Measurements from ENCODE around the gene TMEM54. TPM values are rescaled to one million over a fixed set of nuclear protein-coding genes. Genes with fewer than 3 reads are reported as not detected.

The TMEM54 gene
- total RNA-seq, 1 donor from 2014 or later: 8.0 TPM

GRCh38 chr1:32884726-32885125 is 16.5 kb downstream of the TMEM54 start:
- Histone ChIP-seq H3K4me1 (ENCODE audit: insufficient read depth, low read length) (no peaks in the 10 kb centered on the region), H2AFZ (ENCODE audit: low read depth, low read length) (no peak overlapping the region), H3K27me3 (ENCODE audit: insufficient read depth, low read length) (peaks cover 26% of the 10 kb centered on the region), H3K36me3 (ENCODE audit: insufficient read depth, low read length) (no peaks in the 10 kb centered on the region), H3K4me3 (ENCODE audit: insufficient read depth, low read depth, low read length) (no peak overlapping the region), H3K4me2 (ENCODE audit: low read length) (no peak overlapping the region), H3K9ac (ENCODE audit: low read length) (no peak overlapping the region), H3K27ac (ENCODE audit: low read depth, low read length) (no peak overlapping the region), H3K79me2 (ENCODE audit: insufficient read depth, low read length) (no peaks in the 10 kb centered on the region), H3K9me3 (ENCODE audit: insufficient read depth, low read depth, low read length) (no peaks in the 10 kb centered on the region), H4K20me1 (ENCODE audit: insufficient read depth, low read length) (no peaks in the 10 kb centered on the region)
- FAIRE-seq (no peak), DNase-seq (ENCODE audit: low read depth) (no peak)
- H3K27me3 Mint-ChIP-seq (ENCODE audit: low read depth, unreplicated experiment): peaks cover 54% of the 10 kb centered on the region
- H3K27ac Mint-ChIP-seq (ENCODE audit: unreplicated experiment): no peak overlapping the region
- peaks cover 2% of the 10 kb centered on the region for H3K4me1 Mint-ChIP-seq (ENCODE audit: low read depth, unreplicated experiment)
- no peak overlapping the region for H3K4me3 Mint-ChIP-seq (ENCODE audit: unreplicated experiment)
- peaks cover 5% of the 10 kb centered on the region for H3K9me3 Mint-ChIP-seq (ENCODE audit: unreplicated experiment)
- no peak for TF ChIP-seq CTCF (IDR thresholded peaks at IDR 0.05; ENCODE audit: insufficient read depth, low read depth, low read length)
- TF ChIP-seq EZH2 (IDR thresholded peaks at IDR 0.05; ENCODE audit: insufficient read depth, low read length): no peak
- no peaks in the 10 kb centered on the region for H3K36me3 Mint-ChIP-seq (ENCODE audit: low read depth, unreplicated experiment)

- Histone ChIP-seq H3K36me3 (ENCODE audit: insufficient read depth, low read length) (no peaks in the 10 kb centered on the region), H2AFZ (ENCODE audit: low read depth, low read length) (no peak overlapping the region), H3K27ac (ENCODE audit: low read depth, low read length) (no peak overlapping the region), H3K4me3 (ENCODE audit: insufficient read depth, low read depth, low read length) (no peak overlapping the region), H3K27me3 (ENCODE audit: insufficient read depth, low read length) (peaks cover 25% of the 10 kb centered on the region), H3K9me3 (ENCODE audit: insufficient read depth, low read depth, low read length) (no peaks in the 10 kb centered on the region), H3K9ac (ENCODE audit: low read length) (no peak overlapping the region), H3K4me1 (ENCODE audit: insufficient read depth, low read length) (no peaks in the 10 kb centered on the region), H3K4me2 (ENCODE audit: low read length) (no peak overlapping the region), H3K79me2 (ENCODE audit: insufficient read depth, low read length) (no peaks in the 10 kb centered on the region), H4K20me1 (ENCODE audit: insufficient read depth, low read length) (no peaks in the 10 kb centered on the region)
- H3K27ac Mint-ChIP-seq (ENCODE audit: unreplicated experiment): no peak overlapping the region
- TF ChIP-seq EZH2 (IDR thresholded peaks at IDR 0.05; ENCODE audit: insufficient read depth, low read length): no peak
- TF ChIP-seq CTCF (IDR thresholded peaks at IDR 0.05; ENCODE audit: insufficient read depth, low read depth, low read length): no peak
- H3K4me3 Mint-ChIP-seq (ENCODE audit: unreplicated experiment): no peak overlapping the region
- H3K9me3 Mint-ChIP-seq (ENCODE audit: unreplicated experiment): peaks cover 5% of the 10 kb centered on the region
- FAIRE-seq (no peak), DNase-seq (ENCODE audit: low read depth) (no peak)
- H3K27me3 Mint-ChIP-seq (ENCODE audit: low read depth, unreplicated experiment): peaks cover 46% of the 10 kb centered on the region
- H3K4me1 Mint-ChIP-seq (ENCODE audit: low read depth, unreplicated experiment): peaks cover 2% of the 10 kb centered on the region
- no peaks in the 10 kb centered on the region for H3K36me3 Mint-ChIP-seq (ENCODE audit: low read depth, unreplicated experiment)
These were observed 17.2 kb downstream of the TMEM54 start for GRCh38 chr1:32884032-32884372.

GRCh38 chr1:32883338-32884031 is 17.7 kb downstream of the TMEM54 start:
- no peaks in the 10 kb centered on the region for H3K79me2 ChIP-seq (ENCODE audit: insufficient read depth, low read length)
- no peak overlapping the region for H3K9ac ChIP-seq (ENCODE audit: low read length)
- Mint-ChIP-seq H3K27me3 (ENCODE audit: low read depth, unreplicated experiment) (peaks cover 41% of the 10 kb centered on the region), H3K4me1 (ENCODE audit: low read depth, unreplicated experiment) (peaks cover 2% of the 10 kb centered on the region), H3K27ac (ENCODE audit: unreplicated experiment) (no peak overlapping the region), H3K36me3 (ENCODE audit: low read depth, unreplicated experiment) (no peaks in the 10 kb centered on the region), H3K9me3 (ENCODE audit: unreplicated experiment) (peaks cover 5% of the 10 kb centered on the region), H3K4me3 (ENCODE audit: unreplicated experiment) (no peak overlapping the region)
- H3K27me3 ChIP-seq (ENCODE audit: insufficient read depth, low read length): peaks cover 25% of the 10 kb centered on the region
- no peak overlapping the region for H3K4me3 ChIP-seq (ENCODE audit: insufficient read depth, low read depth, low read length)
- TF ChIP-seq EZH2 (IDR thresholded peaks at IDR 0.05; ENCODE audit: insufficient read depth, low read length) (no peak), CTCF (IDR thresholded peaks at IDR 0.05; ENCODE audit: insufficient read depth, low read depth, low read length) (no peak)
- H2AFZ ChIP-seq (ENCODE audit: low read depth, low read length): no peak overlapping the region
- no peaks in the 10 kb centered on the region for H3K36me3 ChIP-seq (ENCODE audit: insufficient read depth, low read length)
- FAIRE-seq (no peak), DNase-seq (ENCODE audit: low read depth) (no peak)
- H4K20me1 ChIP-seq (ENCODE audit: insufficient read depth, low read length): no peaks in the 10 kb centered on the region
- no peak overlapping the region for H3K27ac ChIP-seq (ENCODE audit: low read depth, low read length)
- H3K4me1 ChIP-seq (ENCODE audit: insufficient read depth, low read length): no peaks in the 10 kb centered on the region
- no peaks in the 10 kb centered on the region for H3K9me3 ChIP-seq (ENCODE audit: insufficient read depth, low read depth, low read length)
- H3K4me2 ChIP-seq (ENCODE audit: low read length): no peak overlapping the region
